ENCODE data around the gene USP9X.
"Not testable (repeated sequence)": the region's sequence is repeated elsewhere in the genome, so short reads cannot be mapped to it uniquely, and the experiment has no call there.

USP9X gene

DNA sequence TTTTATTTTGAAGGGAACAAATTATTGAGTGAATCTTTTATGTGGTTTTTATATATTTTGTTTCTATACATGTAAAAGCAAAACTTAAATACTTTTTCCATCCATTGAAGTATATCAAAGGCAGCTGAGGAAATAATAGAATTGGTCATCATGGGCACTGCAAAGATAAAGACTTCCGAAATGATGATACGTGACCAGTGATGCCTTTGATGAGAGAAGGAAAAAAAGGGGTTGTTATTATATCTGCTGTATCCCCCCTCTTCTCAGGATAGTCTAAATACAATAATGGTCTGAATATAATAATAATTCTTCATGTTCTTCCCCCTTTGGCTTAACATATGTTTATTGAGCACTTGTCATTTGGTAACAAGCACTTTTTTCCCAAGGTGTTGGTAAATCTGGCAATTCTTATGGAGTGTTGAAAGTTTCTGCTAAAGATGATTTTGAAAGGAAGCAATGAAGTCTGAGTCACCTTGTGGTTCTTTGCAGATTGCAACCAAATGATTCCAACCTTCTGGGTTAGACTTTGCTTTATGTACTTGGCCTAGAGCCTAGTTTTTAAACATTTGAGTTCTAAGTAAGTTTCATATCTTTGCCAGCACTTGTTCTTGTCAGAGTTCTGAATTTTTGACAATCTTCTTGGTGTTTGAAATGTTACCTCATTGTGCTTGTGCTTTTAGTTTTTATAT, 60.8 kb downstream of the USP9X start:
- H3K9ac ChIP-seq (ENCODE audit: low read length): no peak overlapping the region
- H3K27me3 ChIP-seq (ENCODE audit: low read length): no peaks in the 10 kb centered on the region
- H4K20me1 ChIP-seq (ENCODE audit: low read depth, low read length): no peaks in the 10 kb centered on the region
- H2AFZ ChIP-seq (ENCODE audit: low read depth, low read length, severe bottlenecking): no peak overlapping the region
- H3K4me3 ChIP-seq (ENCODE audit: insufficient read depth, low read length, poor library complexity, severe bottlenecking): no peak overlapping the region
- H3K9me2 ChIP-seq (replicated peaks; ENCODE audit: insufficient read depth, low read length): no peaks in the 10 kb centered on the region
- peaks cover 32% of the 10 kb centered on the region; the same call in 1 of the 2 replicates for H3K36me3 ChIP-seq (ENCODE audit: low read length)
- TF ChIP-seq EZH2phosphoT487 (conservative IDR thresholded peaks at IDR 0.05; ENCODE audit: low read length) (no peak), CTCF (IDR thresholded peaks at IDR 0.05; ENCODE audit: insufficient read depth, low read length, poor library complexity, severe bottlenecking) (no peak)
- H3K9me3 ChIP-seq (ENCODE audit: insufficient read depth, low read length): no peaks in the 10 kb centered on the region
- H3K27ac ChIP-seq (ENCODE audit: low read depth, low read length): no peak overlapping the region
- H3K4me2 ChIP-seq (ENCODE audit: low read depth, low read length, poor library complexity, severe bottlenecking): no peak overlapping the region
- H3F3A ChIP-seq (ENCODE audit: insufficient read depth): no peaks in the 10 kb centered on the region; the same call in 1 of the 2 replicates
- H3K79me2 ChIP-seq (ENCODE audit: insufficient read depth, low read length): no peaks in the 10 kb centered on the region

GRCh38 chrX:41148553-41148952, 63.3 kb downstream of the USP9X start:
- Histone ChIP-seq H4K20me1 (ENCODE audit: low read depth, low read length) (no peaks in the 10 kb centered on the region), H3K9me2 (replicated peaks; ENCODE audit: insufficient read depth, low read length) (no peaks in the 10 kb centered on the region), H3K4me3 (ENCODE audit: insufficient read depth, low read length, poor library complexity, severe bottlenecking) (no peak overlapping the region), H3K36me3 (ENCODE audit: low read length) (peaks cover 26% of the 10 kb centered on the region; the same call in 1 of the 2 replicates), H3K27ac (ENCODE audit: low read depth, low read length) (no peak overlapping the region), H3K79me2 (ENCODE audit: insufficient read depth, low read length) (no peaks in the 10 kb centered on the region), H3F3A (ENCODE audit: insufficient read depth) (no peaks in the 10 kb centered on the region), H3K9ac (ENCODE audit: low read length) (no peak overlapping the region), H3K4me2 (ENCODE audit: low read depth, low read length, poor library complexity, severe bottlenecking) (no peak overlapping the region), H2AFZ (ENCODE audit: low read depth, low read length, severe bottlenecking) (no peak overlapping the region), H3K27me3 (ENCODE audit: low read length) (no peaks in the 10 kb centered on the region), H3K9me3 (ENCODE audit: insufficient read depth, low read length) (no peaks in the 10 kb centered on the region)
- TF ChIP-seq EZH2phosphoT487 (conservative IDR thresholded peaks at IDR 0.05; ENCODE audit: low read length) (no peak), CTCF (IDR thresholded peaks at IDR 0.05; ENCODE audit: insufficient read depth, low read length, poor library complexity, severe bottlenecking) (no peak)

DNA sequence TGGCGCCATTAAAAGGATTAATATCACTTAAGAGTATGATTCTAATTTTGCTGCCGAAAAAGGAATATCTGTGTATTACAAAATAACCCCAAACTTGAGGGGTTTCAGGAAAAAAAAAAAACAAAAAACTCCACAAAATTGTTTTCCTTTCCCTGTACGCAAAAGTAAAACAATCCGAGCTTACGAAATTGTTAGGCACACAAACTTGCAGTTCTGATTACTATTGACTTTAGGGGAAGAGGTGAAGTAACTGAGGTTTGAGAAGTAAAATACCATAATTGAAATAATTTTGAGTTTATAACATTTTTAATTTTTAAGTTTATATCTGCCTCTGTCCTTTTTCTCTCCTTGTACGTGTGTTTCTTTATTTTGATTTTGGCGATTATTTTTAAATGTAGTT, 64.8 kb downstream of the USP9X start:
- Histone ChIP-seq H4K20me1 (ENCODE audit: low read depth, low read length) (no peaks in the 10 kb centered on the region), H3K9ac (ENCODE audit: low read length) (no peak overlapping the region), H3K4me2 (ENCODE audit: low read depth, low read length, poor library complexity, severe bottlenecking) (no peak overlapping the region), H3K79me2 (ENCODE audit: insufficient read depth, low read length) (no peaks in the 10 kb centered on the region), H2AFZ (ENCODE audit: low read depth, low read length, severe bottlenecking) (no peak overlapping the region), H3K27ac (ENCODE audit: low read depth, low read length) (no peak overlapping the region), H3K27me3 (ENCODE audit: low read length) (no peaks in the 10 kb centered on the region), H3K9me3 (ENCODE audit: insufficient read depth, low read length) (no peaks in the 10 kb centered on the region), H3F3A (ENCODE audit: insufficient read depth) (no peaks in the 10 kb centered on the region), H3K9me2 (replicated peaks; ENCODE audit: insufficient read depth, low read length) (no peaks in the 10 kb centered on the region), H3K36me3 (ENCODE audit: low read length) (peaks cover 17% of the 10 kb centered on the region; the same call in 1 of the 2 replicates), H3K4me3 (ENCODE audit: insufficient read depth, low read length, poor library complexity, severe bottlenecking) (no peak overlapping the region)
- TF ChIP-seq EZH2phosphoT487 (conservative IDR thresholded peaks at IDR 0.05; ENCODE audit: low read length): no peak
- no peak for TF ChIP-seq CTCF (IDR thresholded peaks at IDR 0.05; ENCODE audit: insufficient read depth, low read length, poor library complexity, severe bottlenecking)

DNA sequence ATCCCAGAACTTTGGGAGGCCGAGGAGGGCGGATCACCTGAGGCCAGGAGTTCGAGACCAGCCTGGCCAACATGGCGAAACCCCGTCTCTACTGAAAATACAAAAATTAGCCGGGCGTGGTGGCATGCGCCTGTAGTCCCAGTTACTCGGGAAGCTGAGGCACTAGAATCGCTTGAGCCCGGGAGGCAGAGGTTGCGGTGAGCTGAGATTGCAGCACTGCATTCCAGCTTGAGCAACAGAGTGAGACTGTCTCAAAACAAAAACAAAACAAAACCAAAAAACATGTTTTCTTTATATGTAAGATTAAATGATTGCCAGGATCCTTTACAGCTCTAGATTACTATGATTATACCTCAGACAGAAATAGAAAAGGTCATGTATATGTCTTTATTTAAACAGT, 66.5 kb downstream of the USP9X start:
- H3K9ac ChIP-seq (ENCODE audit: low read length); H2AFZ ChIP-seq (ENCODE audit: low read depth, low read length, severe bottlenecking); H3K36me3 ChIP-seq (ENCODE audit: low read length); H3K27me3 ChIP-seq (ENCODE audit: low read length); H3K4me3 ChIP-seq (ENCODE audit: insufficient read depth, low read length, poor library complexity, severe bottlenecking); H3K79me2 ChIP-seq (ENCODE audit: insufficient read depth, low read length); H3K27ac ChIP-seq (ENCODE audit: low read depth, low read length); H4K20me1 ChIP-seq (ENCODE audit: low read depth, low read length); H3K9me2 ChIP-seq (replicated peaks; ENCODE audit: insufficient read depth, low read length); H3K4me2 ChIP-seq (ENCODE audit: low read depth, low read length, poor library complexity, severe bottlenecking); H3K9me3 ChIP-seq (ENCODE audit: insufficient read depth, low read length); H3F3A ChIP-seq (ENCODE audit: insufficient read depth): not testable (repeated sequence)
